ENCODE measurements around the gene CSNK1E. TPM values are rescaled to one million over a fixed set of nuclear protein-coding genes. Genes with fewer than 3 reads are reported as not detected.

The CSNK1E gene
- total RNA-seq, 1 experiment from 2014 or later = 134 TPM

DNA sequence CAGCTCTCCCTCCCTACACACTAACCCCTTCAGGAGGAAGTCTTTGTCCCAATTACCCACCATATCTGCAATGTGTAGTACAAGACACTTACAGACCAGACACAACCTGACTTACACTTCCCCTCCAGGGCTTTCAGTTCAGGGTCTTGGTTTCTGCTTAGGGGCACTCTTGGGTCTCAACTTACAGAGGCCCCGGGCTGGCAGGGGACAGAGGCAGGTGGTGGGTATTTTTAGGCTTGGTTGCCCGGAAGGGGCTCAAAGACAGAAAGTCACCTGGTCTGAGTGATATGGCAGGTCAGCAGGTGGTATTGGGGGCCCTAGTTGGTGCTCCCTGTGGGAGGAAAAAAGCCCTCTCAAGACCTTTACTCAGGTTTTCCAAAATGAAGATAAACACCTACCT lies 41.1 kb downstream of the CSNK1E start:
- DNase-seq (ENCODE audit: low read depth) = no peak

DNA sequence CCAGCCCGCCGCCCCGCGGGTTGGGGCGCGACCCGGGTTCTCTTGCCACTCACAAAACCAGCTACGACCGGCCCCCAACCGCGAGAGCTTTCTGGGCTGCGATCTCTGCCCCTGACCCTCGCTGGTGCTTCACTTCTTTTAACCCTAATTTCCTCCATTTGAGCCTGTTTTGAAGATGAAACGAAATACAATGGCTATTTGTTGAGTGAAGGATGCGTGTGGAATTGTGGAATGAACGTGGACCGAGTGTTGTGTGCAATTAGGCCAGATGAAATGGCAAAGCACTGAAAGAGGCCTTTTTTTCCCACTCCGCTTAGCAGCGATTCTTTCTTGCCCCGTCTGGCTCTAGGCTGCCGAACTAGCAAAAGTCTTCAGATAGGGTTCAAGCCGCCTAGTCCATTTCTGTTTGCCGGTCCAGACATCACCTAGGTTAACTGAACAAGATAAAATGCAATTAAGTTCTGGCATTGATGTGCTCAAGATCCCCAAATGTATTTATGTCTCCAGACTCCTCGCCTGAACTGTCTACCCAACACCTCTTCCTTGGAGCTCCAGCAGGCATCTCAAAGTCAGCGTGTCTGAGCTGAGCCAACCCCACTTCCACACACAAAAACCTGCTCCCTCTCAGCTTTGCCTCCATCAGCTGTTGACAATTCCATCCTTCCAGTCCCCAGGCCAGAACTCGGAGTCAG lies 44.0 kb downstream of the CSNK1E start:
- no peak for DNase-seq (ENCODE audit: low read depth)

DNA sequence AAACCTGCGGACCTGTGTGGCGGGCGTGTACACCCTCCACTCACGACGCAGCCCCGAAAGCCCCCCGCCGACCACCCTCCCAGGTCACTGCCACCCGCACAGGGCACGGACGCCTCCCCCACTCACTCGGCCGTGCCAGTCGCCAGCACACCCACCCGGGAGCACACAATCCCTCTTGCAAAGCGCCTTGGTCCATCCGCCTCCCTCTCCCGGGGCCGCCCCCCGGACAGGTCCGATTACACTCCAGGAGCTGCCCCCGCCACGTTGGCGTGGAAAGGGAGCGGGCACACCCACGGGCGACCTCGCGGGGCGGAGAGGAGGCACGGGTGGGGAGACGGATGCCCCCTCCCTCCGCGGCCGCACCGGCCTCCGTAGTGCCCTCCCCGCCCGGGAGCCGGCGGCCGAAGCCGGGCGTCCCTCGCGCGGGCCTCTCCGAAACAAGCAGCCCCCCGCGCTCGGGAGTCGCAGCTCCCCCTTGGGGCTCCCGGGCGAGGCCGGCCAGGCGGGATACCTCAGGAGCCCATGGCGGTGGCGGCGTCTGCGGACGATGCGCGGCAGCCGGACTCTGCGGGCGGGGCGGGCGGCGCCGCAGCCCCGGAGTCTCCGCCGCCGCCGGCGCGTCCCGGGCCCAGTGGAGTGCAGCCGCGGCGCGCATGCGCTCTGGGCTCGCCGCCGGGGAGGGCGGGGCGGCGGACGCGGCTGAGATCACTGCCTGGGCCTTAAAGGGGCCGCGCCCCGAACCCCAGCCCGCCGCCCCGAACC lies 44.7 kb downstream of the CSNK1E start, which contains the start of gene TMEM184B:
Gene TMEM184B (minus strand): TSS at position 638 of the 762 bp plus-strand sequence. CDS start 25,049 bp downstream, outside the sequence.
- peak; percentile 62 for DNase-seq (ENCODE audit: low read depth)

GRCh38 chr22:38271927-38272372 lies 45.3 kb downstream of the CSNK1E start:
- DNase-seq (ENCODE audit: low read depth) = no peak

- no peak for DNase-seq (ENCODE audit: low read depth)
These were observed 46.1 kb downstream of the CSNK1E start for GRCh38 chr22:38271101-38271500.

DNA sequence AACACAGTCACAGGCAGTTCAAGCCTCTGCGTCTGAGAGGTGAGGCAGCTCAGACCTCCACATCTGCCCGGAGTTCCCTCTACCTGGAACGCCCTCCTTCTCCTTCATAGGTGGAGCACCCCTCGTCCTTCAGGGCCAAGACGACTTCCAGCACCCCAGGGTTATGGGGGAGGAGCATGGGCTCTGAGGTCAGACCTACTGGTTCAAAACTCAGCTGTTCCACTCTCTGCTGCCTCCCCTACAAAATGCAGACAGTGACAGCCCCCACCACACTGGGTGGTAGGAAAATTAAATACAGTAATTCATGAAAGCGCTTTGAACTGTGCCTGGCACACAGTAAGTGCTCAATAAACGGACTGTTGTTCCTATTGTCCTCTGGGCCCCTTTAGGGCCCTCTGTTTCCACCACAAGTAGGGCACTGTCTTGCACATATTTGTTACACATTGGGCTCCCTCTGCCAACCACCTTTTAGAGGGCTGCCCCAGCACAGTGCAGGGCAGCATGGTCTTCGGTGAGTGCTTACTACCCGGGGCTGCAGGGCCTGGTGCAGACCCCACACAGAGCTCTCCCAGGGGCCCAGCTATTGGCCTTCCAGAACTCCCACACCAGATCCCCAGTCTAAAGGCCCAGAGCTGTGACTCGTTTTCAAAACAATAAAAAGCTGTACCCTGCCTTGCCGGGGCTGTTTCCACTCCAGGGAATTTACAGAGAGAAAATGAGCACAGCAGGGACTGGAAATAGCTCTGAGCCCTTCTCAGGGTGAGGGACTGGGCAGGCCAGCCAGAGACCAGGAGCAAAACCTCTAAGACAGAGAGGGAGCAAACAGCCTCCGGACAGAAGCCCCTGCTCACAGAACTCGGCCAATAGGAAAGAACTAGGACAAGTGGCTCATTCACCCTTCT lies 46.9 kb downstream of the CSNK1E start:
- DNase-seq (ENCODE audit: low read depth) = no peak

DNA sequence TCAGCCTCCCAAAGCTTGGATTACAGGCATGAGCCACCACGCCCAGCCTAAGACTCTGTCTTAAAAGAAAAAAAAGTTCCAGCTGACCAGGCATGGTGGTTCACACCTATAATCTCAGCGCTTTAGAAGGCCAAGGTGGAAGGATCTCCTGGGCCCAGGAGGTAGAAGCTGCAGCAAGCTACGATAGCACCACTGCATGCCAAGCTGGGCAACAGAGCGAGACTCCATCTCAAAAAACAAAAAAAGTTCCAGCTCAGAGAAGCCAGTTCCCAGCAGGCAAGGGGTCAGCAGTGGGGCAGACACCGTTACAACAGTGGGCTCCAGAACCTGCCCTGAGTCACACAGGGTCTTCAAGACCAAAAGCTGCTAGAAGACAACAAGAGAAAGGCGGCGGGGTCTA lies 47.8 kb downstream of the CSNK1E start:
- DNase-seq (ENCODE audit: low read depth) = no peak

GRCh38 chr22:38267086-38267485 lies 50.1 kb downstream of the CSNK1E start:
- DNase-seq (ENCODE audit: low read depth) = no peak

GRCh38 chr22:38266120-38266519 lies 51.1 kb downstream of the CSNK1E start:
- no peak for DNase-seq (ENCODE audit: low read depth)

DNA sequence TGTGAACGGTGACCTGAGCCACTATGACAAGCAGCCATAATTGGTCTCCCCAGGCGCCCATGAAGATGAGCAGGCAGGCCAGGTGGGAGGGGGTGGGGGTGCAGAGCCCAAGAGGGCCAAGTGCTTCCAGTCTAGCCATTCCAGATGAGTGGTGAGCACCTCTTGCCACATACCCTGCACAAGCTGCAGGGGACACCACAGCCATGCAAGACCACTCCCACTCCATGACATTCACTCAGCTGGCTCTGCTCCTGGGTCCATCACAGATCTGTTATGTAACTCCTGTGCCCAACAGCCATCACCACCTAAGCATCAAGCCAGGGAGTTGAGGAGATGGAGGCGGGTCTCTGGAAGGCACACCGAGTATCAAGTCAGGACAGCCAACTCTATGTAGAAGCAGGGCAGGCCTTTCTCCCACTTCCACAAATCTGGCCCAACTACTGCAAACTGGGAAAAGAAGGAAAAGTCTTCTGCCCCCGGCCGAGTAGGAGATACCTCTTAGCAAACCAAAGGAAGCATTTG lies 52.9 kb downstream of the CSNK1E start:
- DNase-seq (ENCODE audit: low read depth) = no peak

DNA sequence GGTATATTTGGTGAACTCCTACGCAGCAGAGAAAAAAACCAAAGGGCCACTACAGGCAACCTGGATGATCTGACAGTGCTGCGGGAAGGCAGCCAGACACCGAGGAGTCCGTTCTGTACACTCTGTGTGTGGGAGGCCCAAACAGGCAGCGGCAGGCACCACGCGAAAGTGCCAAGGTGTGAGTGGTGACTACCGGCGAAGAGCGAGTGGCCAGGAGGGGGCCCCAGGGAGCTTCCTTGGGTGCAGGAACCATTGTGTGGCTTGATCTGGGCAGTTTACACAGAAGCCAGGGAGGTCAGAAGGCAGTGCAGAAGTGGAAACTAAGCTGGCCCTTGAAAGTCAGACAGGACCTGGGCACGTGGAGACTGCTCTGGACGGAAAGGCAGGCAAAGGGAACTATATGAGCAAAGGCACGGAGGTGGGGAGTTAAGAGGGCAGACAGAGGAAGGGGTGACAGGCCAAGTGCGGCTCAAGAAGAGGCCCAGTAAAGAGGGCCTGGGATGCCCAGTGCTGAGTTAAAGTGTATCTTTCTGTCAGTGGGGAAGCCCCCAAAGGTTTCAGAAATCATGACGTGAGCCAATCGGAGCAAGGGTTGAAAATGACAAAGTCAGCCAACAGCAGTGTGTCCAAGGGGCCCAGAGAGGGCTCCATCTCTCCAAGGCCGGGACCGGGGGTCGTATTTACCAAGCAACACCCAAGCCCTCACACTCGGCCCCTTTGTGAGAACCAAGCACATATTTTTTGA lies 55.0 kb downstream of the CSNK1E start:
- no peak for DNase-seq (ENCODE audit: low read depth)

DNA sequence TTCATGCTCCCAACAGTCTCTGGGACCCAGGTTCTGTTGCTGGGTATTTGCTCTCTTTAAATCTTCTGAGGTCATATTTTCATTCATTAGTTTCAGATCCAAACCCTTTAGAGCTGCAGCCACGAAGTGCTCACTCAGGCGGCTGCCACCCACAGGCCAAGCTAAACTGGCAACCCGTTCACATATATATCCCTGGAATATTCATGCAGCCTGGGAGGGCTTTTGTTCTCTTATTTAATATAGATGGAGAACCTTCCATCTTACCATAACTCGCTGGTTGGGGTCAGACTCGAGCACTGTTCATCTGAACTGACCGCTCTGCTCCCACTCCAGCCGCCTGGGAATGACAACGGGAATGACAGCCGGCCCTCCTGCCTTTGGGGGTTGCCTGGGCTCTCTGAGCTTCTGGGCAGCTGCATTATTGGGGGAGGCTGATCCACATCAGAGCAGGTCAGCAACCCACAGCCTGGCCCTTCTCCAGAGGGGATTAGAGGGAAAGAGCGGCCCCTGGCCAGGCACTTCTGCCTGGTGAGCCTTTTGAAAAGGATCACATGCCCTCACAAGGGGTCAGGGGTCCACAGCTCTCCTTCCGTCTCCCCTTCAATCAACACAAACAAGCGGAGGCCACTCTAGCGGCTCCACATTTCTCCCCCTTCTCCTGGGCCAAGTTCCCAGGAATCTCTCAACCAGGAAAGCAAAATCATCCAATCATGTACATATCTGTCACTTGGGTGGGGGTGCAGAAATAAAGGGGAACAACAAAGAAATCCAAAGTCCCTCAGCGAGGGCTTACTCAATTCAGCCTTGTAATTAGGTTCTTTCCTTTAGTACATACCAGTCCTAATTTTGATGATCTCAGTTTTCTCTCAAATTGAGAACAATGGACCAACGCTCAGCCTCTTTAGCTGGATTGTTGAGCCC lies 56.2 kb downstream of the CSNK1E start:
- peak; percentile 76 for DNase-seq (ENCODE audit: low read depth)

DNA sequence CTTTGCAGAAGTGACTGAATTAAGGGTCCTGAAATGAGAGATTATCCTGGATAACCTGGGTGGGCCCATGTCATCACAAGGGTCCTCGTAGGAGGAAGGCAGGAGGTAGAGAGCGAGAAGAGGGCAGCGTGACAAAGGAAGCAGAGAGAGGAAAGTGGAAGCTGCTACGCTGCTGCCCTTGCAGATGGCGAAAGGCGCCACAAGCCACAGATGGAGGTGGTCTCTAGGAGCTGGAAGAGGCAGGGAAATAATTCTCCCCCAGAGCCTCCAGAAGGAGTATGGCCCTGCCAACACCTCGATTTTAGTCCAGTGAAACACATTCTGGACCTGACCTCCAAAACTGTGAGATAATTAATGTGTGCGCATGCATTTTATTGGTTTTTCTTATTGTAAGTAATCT lies 57.9 kb downstream of the CSNK1E start:
- DNase-seq (ENCODE audit: low read depth) = no peak

- DNase-seq (ENCODE audit: low read depth) = no peak
These were observed 58.3 kb downstream of the CSNK1E start for GRCh38 chr22:38258895-38259294.

DNA sequence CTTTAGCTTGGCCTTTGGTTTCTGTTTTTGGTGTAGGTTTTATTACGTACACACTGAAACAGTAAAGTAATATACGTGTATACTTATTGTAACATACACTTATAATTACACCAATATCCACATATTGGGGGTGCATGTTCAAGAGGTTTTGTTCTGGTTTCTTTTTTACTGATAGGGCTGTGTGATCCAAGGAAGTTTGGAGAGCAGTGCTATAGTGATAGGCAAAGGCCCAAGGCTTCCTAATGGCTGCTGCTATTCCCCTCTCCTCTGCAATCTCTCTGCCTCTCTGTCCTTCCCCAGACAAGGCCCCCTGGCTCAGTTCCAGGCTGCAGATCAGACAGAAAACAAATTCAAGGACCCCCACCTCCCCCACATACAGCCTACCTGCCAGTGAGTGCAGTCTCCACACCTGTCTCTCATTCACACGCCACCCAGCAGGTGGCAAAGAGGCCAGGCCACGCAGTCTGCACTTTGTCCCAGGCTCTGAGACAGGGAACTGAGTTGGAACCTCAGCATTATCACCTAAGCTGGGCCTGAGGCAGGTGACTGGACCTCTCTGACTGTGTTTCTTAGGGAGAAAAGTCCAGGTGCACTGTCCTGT lies 59.5 kb downstream of the CSNK1E start:
- DNase-seq (ENCODE audit: low read depth) = no peak

GRCh38 chr22:38257181-38257580 lies 60.1 kb downstream of the CSNK1E start:
- DNase-seq (ENCODE audit: low read depth) = peak; percentile 65

DNA sequence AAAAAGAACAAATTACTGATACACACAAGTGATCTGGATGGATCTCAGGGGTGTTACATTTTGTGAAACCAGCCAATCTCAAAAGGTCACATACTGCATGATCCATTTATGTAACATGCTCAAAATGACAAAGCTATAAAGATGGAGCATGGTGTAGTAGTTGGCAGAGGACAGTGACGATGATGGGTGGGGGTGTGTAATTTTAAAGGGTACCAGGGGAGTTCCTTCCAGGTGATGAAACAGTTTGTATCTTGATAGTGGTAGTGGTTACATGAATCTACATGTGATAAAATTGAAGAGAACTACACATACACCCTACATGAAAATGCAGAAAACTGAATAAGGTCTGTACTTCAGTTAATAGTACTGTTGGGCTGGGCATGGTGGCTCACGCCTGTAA lies 61.5 kb downstream of the CSNK1E start:
- no peak for DNase-seq (ENCODE audit: low read depth)

DNA sequence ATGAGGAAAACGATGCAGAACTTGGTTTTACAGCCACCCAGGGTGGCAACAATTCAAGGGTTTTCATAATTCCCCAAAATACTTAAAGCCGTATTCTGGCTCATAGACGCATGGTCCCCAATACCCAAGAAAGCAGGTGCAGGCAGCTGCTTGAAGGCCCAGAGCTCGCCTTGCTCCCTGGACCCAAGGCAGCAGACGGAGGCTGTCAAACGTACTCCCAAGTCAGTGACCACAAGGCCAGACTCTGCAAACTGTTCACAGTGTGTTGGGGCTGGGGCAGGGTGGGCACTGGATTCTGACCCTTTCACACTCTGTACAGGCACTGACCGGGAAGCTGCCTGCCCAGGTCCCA lies 65.9 kb downstream of the CSNK1E start:
- DNase-seq (ENCODE audit: low read depth) = no peak

DNA sequence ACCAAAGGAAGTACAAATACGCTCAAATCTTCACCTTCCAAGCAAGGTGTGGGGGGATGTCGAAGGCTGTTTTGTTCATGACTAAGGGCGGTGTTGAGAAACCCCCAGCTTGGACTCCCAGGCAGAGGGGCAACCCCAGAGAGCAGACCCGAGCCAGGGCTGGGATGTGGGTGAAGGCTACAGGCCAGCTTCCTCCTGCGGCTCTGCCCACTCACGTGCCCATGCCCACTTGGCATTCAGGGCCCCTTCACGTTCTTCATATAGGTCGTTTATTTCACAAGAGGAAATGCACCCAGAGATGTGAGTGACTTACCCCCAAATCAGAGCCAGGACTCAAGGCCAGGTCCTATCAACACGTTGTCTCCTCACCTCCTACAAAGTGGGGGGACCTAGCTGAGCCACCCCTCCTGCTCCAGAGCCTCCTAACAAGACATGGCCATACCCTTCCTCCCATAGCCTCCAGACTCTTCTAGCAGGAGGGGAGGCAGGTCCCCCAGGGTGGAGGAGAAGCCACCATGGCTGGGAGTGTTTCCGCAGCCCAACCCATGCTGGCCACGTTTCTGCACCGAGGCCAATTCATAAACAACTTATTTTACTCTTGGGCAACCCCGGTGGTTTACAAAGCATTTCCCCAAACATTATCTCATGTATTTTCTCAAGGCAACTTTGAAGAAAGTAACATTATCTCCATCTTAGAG lies 66.4 kb downstream of the CSNK1E start:
- DNase-seq (ENCODE audit: low read depth) = no peak

All from LHCN-M2 (cell line).